Measurements from ENCODE around the gene PRICKLE3. TPM values are rescaled to one million over a fixed set of nuclear protein-coding genes. Genes with fewer than 3 reads are reported as not detected.

The PRICKLE3 gene
- total RNA-seq, 2 experiments from 2014 or later: 1.8 to 2.3 TPM

DNA sequence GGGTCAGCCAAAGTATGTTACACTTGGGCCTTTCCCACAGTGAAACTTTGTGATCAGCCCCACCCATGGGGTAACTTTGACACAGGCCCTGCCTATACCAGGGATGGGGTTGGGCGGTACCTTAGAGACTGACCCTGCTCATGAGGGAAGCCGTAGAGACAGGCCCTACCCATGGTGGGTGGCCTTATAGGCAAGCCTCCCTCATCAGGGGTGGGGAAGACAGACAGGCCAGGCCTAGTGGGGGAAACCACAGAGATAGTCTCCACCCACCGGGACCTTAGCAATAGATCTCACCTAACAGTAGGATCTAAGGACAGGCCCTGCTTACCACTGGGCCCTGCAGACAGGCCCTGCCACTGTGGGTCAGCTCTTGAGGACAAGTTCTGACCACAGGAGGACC is 7.6 kb downstream of the PRICKLE3 start:
- Mint-ChIP-seq H3K4me3 (no peak overlapping the region), H3K9me3 (no peaks in the 10 kb centered on the region), H3K36me3 (ENCODE audit: low read depth) (peaks cover 59% of the 10 kb centered on the region), H3K27ac (no peak overlapping the region), H3K4me1 (ENCODE audit: low read depth) (peaks cover 12% of the 10 kb centered on the region), H3K27me3 (no peaks in the 10 kb centered on the region)
- H3K27me3 ChIP-seq (ENCODE audit: control insufficient read depth in 1 of 2, insufficient read depth in 2 of 2, low read length in 2 of 2): no peaks in the 10 kb centered on the region
- peaks cover 10% of the 10 kb centered on the region for H3K4me1 ChIP-seq (ENCODE audit: insufficient read depth, low read length)
- H3K9me3 ChIP-seq (ENCODE audit: control insufficient read depth in 1 of 2, insufficient read depth in 1 of 2, low read length in 2 of 2): no peaks in the 10 kb centered on the region
- ATAC-seq (ENCODE audit: poor library complexity): no peak
- DNase-seq: no peak
- intact Hi-C loops (cut with DNase I, micrococcal nuclease): no loop called here
- H3K27ac ChIP-seq (ENCODE audit: low read depth in 1 of 2, low read length in 2 of 2): no peak overlapping the region
- CTCF ChIA-PET: no interaction called here
- TF ChIP-seq, protein P1, sequence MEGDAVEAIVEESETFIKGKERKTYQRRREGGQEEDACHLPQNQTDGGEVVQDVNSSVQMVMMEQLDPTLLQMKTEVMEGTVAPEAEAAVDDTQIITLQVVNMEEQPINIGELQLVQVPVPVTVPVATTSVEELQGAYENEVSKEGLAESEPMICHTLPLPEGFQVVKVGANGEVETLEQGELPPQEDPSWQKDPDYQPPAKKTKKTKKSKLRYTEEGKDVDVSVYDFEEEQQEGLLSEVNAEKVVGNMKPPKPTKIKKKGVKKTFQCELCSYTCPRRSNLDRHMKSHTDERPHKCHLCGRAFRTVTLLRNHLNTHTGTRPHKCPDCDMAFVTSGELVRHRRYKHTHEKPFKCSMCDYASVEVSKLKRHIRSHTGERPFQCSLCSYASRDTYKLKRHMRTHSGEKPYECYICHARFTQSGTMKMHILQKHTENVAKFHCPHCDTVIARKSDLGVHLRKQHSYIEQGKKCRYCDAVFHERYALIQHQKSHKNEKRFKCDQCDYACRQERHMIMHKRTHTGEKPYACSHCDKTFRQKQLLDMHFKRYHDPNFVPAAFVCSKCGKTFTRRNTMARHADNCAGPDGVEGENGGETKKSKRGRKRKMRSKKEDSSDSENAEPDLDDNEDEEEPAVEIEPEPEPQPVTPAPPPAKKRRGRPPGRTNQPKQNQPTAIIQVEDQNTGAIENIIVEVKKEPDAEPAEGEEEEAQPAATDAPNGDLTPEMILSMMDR (IDR thresholded peaks at IDR 0.05): no peak
- POLR2A ChIA-PET: no interaction called here
- H3K4me3 ChIP-seq (ENCODE audit: low read length): no peak overlapping the region
- H3K36me3 ChIP-seq (ENCODE audit: insufficient read depth, low read length): peaks cover 40% of the 10 kb centered on the region

DNA sequence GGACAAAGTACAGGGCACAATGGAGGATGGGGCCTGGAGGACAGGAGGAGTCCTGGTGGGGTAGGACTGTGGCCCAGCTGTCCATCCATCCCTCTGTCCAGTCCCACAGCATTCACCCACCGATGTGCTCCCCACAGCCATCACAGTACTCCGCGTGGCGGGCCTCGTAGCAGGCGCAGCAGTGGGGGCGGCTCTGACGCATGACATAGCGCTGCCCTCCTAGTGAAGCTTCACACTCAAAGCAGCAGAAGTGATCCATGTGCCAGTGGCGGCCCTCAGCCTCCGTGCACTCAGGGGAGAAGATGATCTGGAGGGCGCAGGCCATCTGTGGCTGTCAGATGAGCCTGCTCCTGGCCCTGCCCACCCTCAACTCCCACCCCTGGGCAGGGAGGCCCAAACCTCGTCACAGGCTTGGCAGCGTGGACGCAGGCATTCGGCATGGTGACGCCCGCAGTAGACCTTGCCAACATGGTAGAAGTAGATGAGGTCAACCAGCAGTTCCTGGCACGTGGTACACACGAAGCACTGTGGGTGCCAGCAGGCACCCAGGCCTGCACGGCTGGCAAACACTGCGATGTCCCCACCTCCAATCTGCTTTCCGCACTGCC is 8.2 kb downstream of the PRICKLE3 start:
- Histone ChIP-seq H3K27me3 (ENCODE audit: control insufficient read depth in 1 of 2, insufficient read depth in 2 of 2, low read length in 2 of 2) (no peaks in the 10 kb centered on the region), H3K4me3 (ENCODE audit: low read length) (no peak overlapping the region), H3K36me3 (ENCODE audit: insufficient read depth, low read length) (peaks cover 39% of the 10 kb centered on the region), H3K9me3 (ENCODE audit: control insufficient read depth in 1 of 2, insufficient read depth in 1 of 2, low read length in 2 of 2) (no peaks in the 10 kb centered on the region), H3K27ac (ENCODE audit: low read depth in 1 of 2, low read length in 2 of 2) (no peak overlapping the region), H3K4me1 (ENCODE audit: insufficient read depth, low read length) (peaks cover 16% of the 10 kb centered on the region)
- Mint-ChIP-seq H3K27me3 (no peaks in the 10 kb centered on the region), H3K4me3 (no peak overlapping the region), H3K4me1 (ENCODE audit: low read depth) (peaks cover 15% of the 10 kb centered on the region), H3K36me3 (ENCODE audit: low read depth) (peaks cover 59% of the 10 kb centered on the region), H3K9me3 (no peaks in the 10 kb centered on the region), H3K27ac (no peak overlapping the region)
- intact Hi-C loops (cut with DNase I, micrococcal nuclease): no loop called here
- no peak for DNase-seq
- no peak for ATAC-seq (ENCODE audit: poor library complexity)
- ChIA-PET CTCF (interaction anchor here (0.8 kb wide), 1 partner anchor 14 kb away, joined by 7 read pairs; no protein-coding TSS in a partner anchor), POLR2A (interaction anchor here (1.0 kb wide), 2 partner anchors 11 to 22 kb away, joined by 3 to 6 read pairs; no protein-coding TSS in a partner anchor)
- TF ChIP-seq, protein P1 (IDR thresholded peaks at IDR 0.05): no peak

DNA sequence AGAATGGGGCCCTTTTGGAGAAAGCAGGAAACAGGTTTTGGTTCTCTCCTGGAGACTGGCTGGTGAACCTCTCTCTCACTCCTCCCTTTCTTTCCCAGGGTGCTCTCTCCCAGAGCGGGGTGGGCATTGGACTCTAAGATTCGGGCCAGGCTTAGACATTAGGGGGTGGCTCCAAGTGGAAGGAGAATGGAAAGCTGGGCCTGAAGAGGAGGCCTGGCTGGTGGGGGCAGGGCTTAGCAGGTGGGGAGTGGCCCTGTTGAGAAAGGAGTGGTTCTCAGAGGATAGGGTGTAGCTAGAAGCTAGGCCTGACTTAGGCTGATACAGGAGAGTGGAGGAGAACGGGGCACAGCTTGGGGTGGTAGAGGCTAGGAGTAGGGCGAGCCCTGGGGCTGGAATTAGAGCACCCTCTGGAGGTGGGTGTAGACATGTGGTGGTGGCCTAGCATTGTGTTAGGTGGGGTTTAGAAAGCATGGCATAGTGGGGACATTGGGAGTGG is 8.8 kb downstream of the PRICKLE3 start:
- POLR2A ChIA-PET: interaction anchor here (1.0 kb wide), 2 partner anchors 11 to 21 kb away, joined by 3 to 6 read pairs; no protein-coding TSS in a partner anchor
- Mint-ChIP-seq H3K27me3 (no peaks in the 10 kb centered on the region), H3K27ac (peak overlapping the region; percentile 33), H3K4me1 (ENCODE audit: low read depth) (peaks cover 21% of the 10 kb centered on the region), H3K36me3 (ENCODE audit: low read depth) (peaks cover 56% of the 10 kb centered on the region), H3K4me3 (no peak overlapping the region), H3K9me3 (no peaks in the 10 kb centered on the region)
- TF ChIP-seq, protein P1 (IDR thresholded peaks at IDR 0.05): no peak
- Histone ChIP-seq H3K27me3 (ENCODE audit: control insufficient read depth in 1 of 2, insufficient read depth in 2 of 2, low read length in 2 of 2) (no peaks in the 10 kb centered on the region), H3K9me3 (ENCODE audit: control insufficient read depth in 1 of 2, insufficient read depth in 1 of 2, low read length in 2 of 2) (no peaks in the 10 kb centered on the region), H3K4me1 (ENCODE audit: insufficient read depth, low read length) (peaks cover 22% of the 10 kb centered on the region), H3K4me3 (ENCODE audit: low read length) (no peak overlapping the region), H3K36me3 (ENCODE audit: insufficient read depth, low read length) (peaks cover 38% of the 10 kb centered on the region), H3K27ac (ENCODE audit: low read depth in 1 of 2, low read length in 2 of 2) (no peak overlapping the region)
- intact Hi-C loops (cut with DNase I, micrococcal nuclease): no loop called here
- CTCF ChIA-PET: interaction anchor here (0.7 to 0.8 kb wide), 2 partner anchors 14 to 21 kb away, joined by 4 to 7 read pairs; no protein-coding TSS in a partner anchor
- peak in 4 of 14 experiments; percentile 30 to 59 (median 45) for DNase-seq
- ATAC-seq (ENCODE audit: poor library complexity): peak; percentile 67
